Body of pancreas (tissue), 4 donors: Measurements from ENCODE around the gene CFAP45. TPM values are rescaled to one million over a fixed set of nuclear protein-coding genes. Genes with fewer than 3 reads are reported as not detected.

Experiments
- ATAC-seq: fragments of 150-250 bp; one replicate; pipeline ENCODE4 v1.9.1; 2016
- DNase-seq, 4 donors: peaks; one replicate each; pipeline ENCODE4 v3.0.0-alpha.2; 2019
- H3K27ac ChIP-seq, 4 donors: fragments of 200-600 bp; sonication (generic); 1 replicate in 3 of 4; 2 replicates in 1 of 4; pipeline versions ENCODE4 v1.5.1 to v1.6.1; 2016 to 2019; ENCODE audit warnings: mild to moderate bottlenecking in 1 of 4, mixed read lengths in 1 of 4, moderate library complexity in 1 of 4
- H3K27me3 ChIP-seq, 2 donors: fragments of 200-600 bp; sonication (generic); one replicate each; pipeline ENCODE4 v1.6.0; 2016; ENCODE audit warnings: mild to moderate bottlenecking in 1 of 2
- H3K36me3 ChIP-seq, 2 donors: fragments of 200-600 bp; sonication (generic); replicated peaks in 1 of 2; 2 replicates each; pipeline ENCODE4 v1.5.1; 2016; ENCODE audit warnings: low read depth in 2 of 2; ENCODE audit not compliant: insufficient read depth in 1 of 2
- H3K4me1 ChIP-seq: fragments of 200-600 bp; sonication (generic); one replicate; pipeline ENCODE4 v1.6.0; 2016
- H3K4me3 ChIP-seq, 2 donors: fragments of 200-600 bp; sonication (generic); 1 replicate in 1 of 2; 2 replicates in 1 of 2; pipeline ENCODE4 v1.5.1; 2016 to 2019
- H3K9me3 ChIP-seq, 3 donors: fragments of 200-600 bp; sonication (generic); 1 replicate in 2 of 3; 2 replicates in 1 of 3; pipeline ENCODE4 v1.5.1; 2016
- CTCF ChIP-seq, 7 experiments: fragments of 450-650 bp in 4 of 7; fragments of 200-600 bp in 3 of 7; sonication (generic) in 3 of 7; IDR thresholded peaks; one replicate each; pipeline ENCODE4 v1.5.1; 2016 to 2019; ENCODE audit warnings: antibody characterized with exemption in 7 of 7
- POLR2A ChIP-seq, 3 donors: fragments of 450-650 bp; IDR thresholded peaks; one replicate each; pipeline ENCODE4 v1.6.1; 2016; ENCODE audit warnings: antibody characterized with exemption in 3 of 3, mild to moderate bottlenecking in 2 of 3
- WGBS, 2 donors: methylation state at CpG; one replicate each; pipeline ENCODE4 v1.1.5; 2017; 5-methylcytosine and 5-hydroxymethylcytosine counted together
- intact Hi-C: fragments of 100-400 bp; cut with DNase I; formaldehyde crosslinking; loops from one replicate; pipeline ENCODE4 v1.15.1; 2023
- total RNA-seq, 2 donors: library from RNA; depleted of rRNA; stranded (reverse); fragments of >200 nt; gene quantifications; one replicate each; pipeline ENCODE4 v1.1.0, GENCODE V29; 2016

The CFAP45 gene
- total RNA-seq, 2 donors from 2014 or later = not detected

- Histone ChIP-seq H3K27me3 (no peaks in the 10 kb centered on the region), H3K36me3 (no peaks in the 10 kb centered on the region), H3K9me3 (no peaks in the 10 kb centered on the region), H3K4me3 (no peak overlapping the region), H3K4me1 (peaks cover 1% of the 10 kb centered on the region), H3K27ac (no peak overlapping the region)
- ATAC-seq (no peak), DNase-seq (no peak)
- intact Hi-C loops = no loop called here
- TF ChIP-seq CTCF (IDR thresholded peaks at IDR 0.05) = no peak
- no peak for TF ChIP-seq POLR2A (IDR thresholded peaks at IDR 0.05)
- WGBS, 2 donors = 65 to 73% methylated on average over 5 of the region's 5 CpGs
These were observed 37.9 kb downstream of the CFAP45 start for GRCh38 chr1:159862031-159862430.

- H3K9me3 ChIP-seq = no peaks in the 10 kb centered on the region
- H3K4me3 ChIP-seq = no peak overlapping the region
- TF ChIP-seq CTCF (IDR thresholded peaks at IDR 0.05) (no peak), POLR2A (IDR thresholded peaks at IDR 0.05) (no peak)
- H3K27me3 ChIP-seq = no peaks in the 10 kb centered on the region
- intact Hi-C loops = no loop called here
- no peak for ATAC-seq
- no peak overlapping the region for H3K27ac ChIP-seq
- 72 to 75% methylated on average over 7 to 8 of the region's 8 CpGs for WGBS, 2 donors
- H3K36me3 ChIP-seq = no peaks in the 10 kb centered on the region
- no peak for DNase-seq
- H3K4me1 ChIP-seq = no peaks in the 10 kb centered on the region
These were observed 38.7 kb downstream of the CFAP45 start for GRCh38 chr1:159861218-159861617.

GRCh38 chr1:159860456-159860855 lies 39.5 kb downstream of the CFAP45 start:
- Histone ChIP-seq H3K36me3 (no peaks in the 10 kb centered on the region), H3K4me3 (no peak overlapping the region), H3K4me1 (peaks cover under 1% of the 10 kb centered on the region), H3K27ac (no peak overlapping the region), H3K9me3 (no peaks in the 10 kb centered on the region), H3K27me3 (no peaks in the 10 kb centered on the region)
- DNase-seq (no peak), ATAC-seq (no peak)
- intact Hi-C loops = no loop called here
- TF ChIP-seq POLR2A (IDR thresholded peaks at IDR 0.05) = no peak
- no peak for TF ChIP-seq CTCF (IDR thresholded peaks at IDR 0.05)
- 43 to 64% methylated on average over 3 of the region's 3 CpGs for WGBS, 2 donors

GRCh38 chr1:159859767-159860322 lies 40.1 kb downstream of the CFAP45 start:
- TF ChIP-seq CTCF (IDR thresholded peaks at IDR 0.05) (no peak), POLR2A (IDR thresholded peaks at IDR 0.05) (no peak)
- H3K4me1 ChIP-seq = peaks cover 6% of the 10 kb centered on the region
- DNase-seq (no peak), ATAC-seq (no peak)
- no peak overlapping the region for H3K4me3 ChIP-seq
- intact Hi-C loops = no loop called here
- H3K27ac ChIP-seq = no peak overlapping the region
- 44 to 66% methylated on average over 4 to 7 of the region's 7 CpGs for WGBS, 2 donors
- H3K9me3 ChIP-seq = no peaks in the 10 kb centered on the region
- no peaks in the 10 kb centered on the region for H3K27me3 ChIP-seq
- H3K36me3 ChIP-seq = no peaks in the 10 kb centered on the region

GRCh38 chr1:159857889-159858288 lies 42.1 kb downstream of the CFAP45 start:
- H3K4me1 ChIP-seq = peaks cover 17% of the 10 kb centered on the region
- no peak for DNase-seq
- H3K9me3 ChIP-seq = no peaks in the 10 kb centered on the region
- no peak overlapping the region for H3K27ac ChIP-seq
- 80 to 89% methylated on average over 1 to 6 of the region's 6 CpGs for WGBS, 2 donors
- intact Hi-C loops = no loop called here
- no peaks in the 10 kb centered on the region for H3K36me3 ChIP-seq
- no peak overlapping the region for H3K4me3 ChIP-seq
- ATAC-seq = no peak
- no peak for TF ChIP-seq POLR2A (IDR thresholded peaks at IDR 0.05)
- no peak for TF ChIP-seq CTCF (IDR thresholded peaks at IDR 0.05)
- H3K27me3 ChIP-seq = no peaks in the 10 kb centered on the region
